GM12864 (cell line): Measurements from ENCODE around the gene GET3.
A peak's percentile ranks its signal among the peaks of the same experiment; 100 is the strongest.

Experiments
- DNase-seq: peaks from one replicate; pipeline ENCODE4 v3.0.0-alpha.2; 2011; ENCODE audit warnings: low read depth
- H3K4me3 ChIP-seq: 2 replicates; pipeline ENCODE4 v1.5.1; 2011; ENCODE audit warnings: mild to moderate bottlenecking, low read depth, low read length, control low read depth
- TF ChIP-seq, protein P1 (sequence below): IDR thresholded peaks from 2 replicates; pipeline ENCODE4 v1.5.1; 2011; ENCODE audit warnings: low read depth, mild to moderate bottlenecking, moderate library complexity, low read length, control low read depth, inconsistent platforms; ENCODE audit errors: missing control alignments

GET3 gene

DNA sequence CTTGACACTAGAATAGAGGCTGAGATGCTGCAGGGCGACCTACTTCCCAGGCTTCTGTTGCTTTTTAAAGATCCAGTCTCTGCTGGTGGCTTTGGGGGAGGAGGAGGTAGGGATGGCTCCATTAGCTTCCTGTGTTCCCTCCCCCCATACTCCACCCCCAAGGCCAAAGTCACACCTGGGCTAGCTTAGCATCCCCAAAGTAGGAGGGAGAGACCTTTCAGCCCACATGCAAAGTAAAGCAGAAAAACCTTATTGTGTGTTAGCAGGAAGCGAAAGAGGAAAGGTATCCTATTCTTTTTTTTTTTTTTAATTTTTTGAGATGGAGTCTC lies 10.3 kb upstream of the GET3 start:
- TF ChIP-seq, protein P1, sequence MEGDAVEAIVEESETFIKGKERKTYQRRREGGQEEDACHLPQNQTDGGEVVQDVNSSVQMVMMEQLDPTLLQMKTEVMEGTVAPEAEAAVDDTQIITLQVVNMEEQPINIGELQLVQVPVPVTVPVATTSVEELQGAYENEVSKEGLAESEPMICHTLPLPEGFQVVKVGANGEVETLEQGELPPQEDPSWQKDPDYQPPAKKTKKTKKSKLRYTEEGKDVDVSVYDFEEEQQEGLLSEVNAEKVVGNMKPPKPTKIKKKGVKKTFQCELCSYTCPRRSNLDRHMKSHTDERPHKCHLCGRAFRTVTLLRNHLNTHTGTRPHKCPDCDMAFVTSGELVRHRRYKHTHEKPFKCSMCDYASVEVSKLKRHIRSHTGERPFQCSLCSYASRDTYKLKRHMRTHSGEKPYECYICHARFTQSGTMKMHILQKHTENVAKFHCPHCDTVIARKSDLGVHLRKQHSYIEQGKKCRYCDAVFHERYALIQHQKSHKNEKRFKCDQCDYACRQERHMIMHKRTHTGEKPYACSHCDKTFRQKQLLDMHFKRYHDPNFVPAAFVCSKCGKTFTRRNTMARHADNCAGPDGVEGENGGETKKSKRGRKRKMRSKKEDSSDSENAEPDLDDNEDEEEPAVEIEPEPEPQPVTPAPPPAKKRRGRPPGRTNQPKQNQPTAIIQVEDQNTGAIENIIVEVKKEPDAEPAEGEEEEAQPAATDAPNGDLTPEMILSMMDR: no peak
- DNase-seq: no peak
- no peak overlapping the region for H3K4me3 ChIP-seq

DNA sequence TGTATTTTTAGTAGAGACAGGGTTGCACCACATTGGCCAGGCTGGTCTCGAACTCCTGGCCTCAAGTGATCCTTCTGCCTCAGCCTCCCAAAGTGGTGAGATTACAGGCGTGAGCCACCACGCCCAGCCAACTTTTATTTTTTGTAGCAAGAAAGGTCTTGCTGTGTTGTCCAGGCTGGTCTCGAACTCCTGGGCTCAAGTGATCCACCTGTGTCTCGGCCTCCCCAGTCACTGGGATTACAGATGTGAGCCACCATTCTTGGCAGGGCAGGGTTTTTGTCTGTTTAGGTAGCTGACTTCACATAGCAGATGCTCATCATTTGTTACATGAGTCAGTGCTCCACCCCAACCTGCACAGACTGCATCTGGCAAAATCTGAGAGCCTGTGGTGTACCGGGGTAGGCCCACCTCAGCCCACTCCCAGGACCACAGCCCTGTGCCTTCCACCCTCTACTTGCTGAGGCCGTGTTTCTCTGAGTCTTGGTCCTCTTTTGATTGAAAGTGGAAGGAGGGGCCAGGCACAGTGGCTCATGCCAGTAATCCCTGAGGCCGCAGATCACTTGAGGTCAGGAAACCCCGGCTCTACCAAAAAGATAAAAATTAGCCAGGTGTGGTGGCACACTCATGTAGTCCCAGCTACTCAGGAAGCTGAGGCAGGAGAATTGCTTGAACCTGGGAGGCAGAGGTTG lies 9.4 kb upstream of the GET3 start:
- TF ChIP-seq, protein P1: no peak
- H3K4me3 ChIP-seq: no peak overlapping the region
- DNase-seq: no peak

DNA sequence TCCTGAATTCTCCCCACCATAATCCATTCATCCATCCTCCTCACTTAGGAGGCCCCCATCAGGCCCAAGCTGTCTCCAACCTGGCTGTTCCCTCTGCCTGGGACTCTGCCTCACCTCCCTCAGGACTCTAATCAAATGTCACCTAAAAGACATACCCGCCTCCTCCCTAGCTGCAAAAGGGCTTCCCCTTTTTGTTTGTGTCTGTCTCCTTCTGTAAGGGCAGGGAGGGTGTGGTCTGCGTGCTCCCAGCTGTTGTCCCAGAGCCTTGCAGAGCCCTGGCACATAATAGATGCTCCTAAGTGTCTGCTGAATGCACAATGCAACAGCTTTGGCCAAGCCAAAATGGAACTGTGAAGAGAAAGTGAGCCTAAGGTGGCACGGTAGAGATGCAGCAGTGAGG lies 7.2 kb upstream of the GET3 start:
- DNase-seq: no peak
- TF ChIP-seq, protein P1: no peak
- H3K4me3 ChIP-seq: no peak overlapping the region

DNA sequence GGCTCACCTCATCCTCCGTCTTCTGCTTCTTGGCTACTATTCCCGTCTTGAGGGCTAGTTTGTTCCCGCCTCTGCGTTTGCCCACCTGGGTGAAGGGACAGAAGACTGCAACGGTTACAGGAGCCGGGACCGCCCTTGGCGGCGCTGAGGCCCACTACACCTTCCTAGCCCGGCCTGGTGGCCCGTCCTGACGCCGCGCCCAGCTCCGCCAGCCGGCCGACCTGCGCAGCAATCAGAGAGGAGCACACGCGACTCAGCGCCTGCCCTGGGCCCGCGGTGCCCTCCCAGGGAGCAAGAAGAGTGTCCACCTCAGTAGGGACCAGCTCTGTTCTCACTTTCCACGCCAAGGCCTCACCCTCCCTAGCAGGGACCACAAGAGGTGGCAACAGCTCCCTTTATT lies 6.0 kb upstream of the GET3 start:
- DNase-seq: no peak
- TF ChIP-seq, protein P1: no peak
- H3K4me3 ChIP-seq: no peak overlapping the region

DNA sequence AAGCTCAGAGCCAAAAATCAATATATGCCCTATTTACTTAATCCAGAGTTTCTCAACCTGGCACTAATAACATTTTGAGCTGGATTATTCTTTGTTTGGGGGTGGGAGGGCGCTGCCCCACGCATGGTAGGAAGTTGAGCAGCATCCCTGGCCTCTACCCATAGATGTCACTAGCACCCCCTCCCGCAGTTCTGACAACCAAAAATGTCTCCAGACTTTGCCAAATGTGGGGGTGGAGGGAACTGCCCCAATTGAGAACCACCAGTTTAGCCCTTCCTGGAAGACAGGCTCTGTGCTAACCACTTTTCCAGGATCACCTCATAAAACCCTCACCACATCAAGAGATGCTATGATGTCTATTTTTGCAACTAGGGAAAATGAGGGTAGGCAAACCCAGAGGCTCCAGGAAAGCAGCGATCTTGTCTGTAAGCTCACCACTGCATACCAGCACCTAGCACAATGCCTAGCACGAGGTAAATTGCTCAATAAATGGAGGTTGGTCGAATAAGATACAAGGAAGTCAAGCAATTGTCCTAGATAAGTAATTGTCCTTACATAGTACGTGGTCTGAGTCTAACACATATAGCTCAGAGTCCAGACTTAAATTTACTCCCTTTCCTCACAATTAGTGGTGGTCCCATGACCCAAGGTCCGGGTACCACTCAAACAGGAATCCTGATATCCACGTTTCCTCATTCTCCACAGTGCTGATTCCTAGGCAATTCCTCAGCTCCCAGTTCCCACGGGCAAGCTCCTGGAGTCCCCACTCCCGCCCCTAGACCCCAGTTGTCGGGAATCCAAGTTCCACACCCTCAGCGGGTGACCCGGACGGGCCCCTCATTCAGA lies 3.7 kb upstream of the GET3 start:
- H3K4me3 ChIP-seq: peak overlapping the region; percentile 98
- TF ChIP-seq, protein P1: peak; percentile 67
- no peak for DNase-seq

DNA sequence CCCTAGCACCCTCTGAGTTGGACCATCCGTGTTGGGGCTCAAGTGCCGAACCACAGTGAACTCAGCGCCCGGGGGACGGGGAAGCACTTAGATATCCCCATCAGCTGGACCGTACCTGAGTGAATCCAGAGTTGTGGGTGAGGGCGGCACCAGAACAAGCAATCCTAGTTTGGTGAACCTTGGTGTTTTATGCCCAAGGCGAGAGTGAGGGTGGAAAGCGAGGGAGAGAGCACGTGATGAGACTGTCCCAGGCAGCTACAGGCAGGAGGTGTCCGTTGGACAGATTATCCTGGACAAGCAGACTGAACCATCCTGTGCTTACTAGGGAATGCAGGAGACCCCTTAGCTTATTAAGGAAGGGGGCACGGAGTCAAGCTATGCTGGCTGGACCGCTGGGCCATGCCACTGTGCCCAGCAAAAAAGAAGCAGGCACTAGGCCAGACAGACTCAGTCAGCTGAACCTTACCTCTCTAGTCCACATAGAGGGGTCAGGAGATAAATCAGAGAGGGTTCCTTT lies 596 bp downstream of the GET3 start:
- no peak for DNase-seq
- peak overlapping the region; percentile 83 for H3K4me3 ChIP-seq
- TF ChIP-seq, protein P1: no peak
